ENCODE data around the gene USP17L28.
"Not testable (repeated sequence)": the region's sequence is repeated elsewhere in the genome, so short reads cannot be mapped to it uniquely, and the experiment has no call there.

Gene USP17L28

DNA sequence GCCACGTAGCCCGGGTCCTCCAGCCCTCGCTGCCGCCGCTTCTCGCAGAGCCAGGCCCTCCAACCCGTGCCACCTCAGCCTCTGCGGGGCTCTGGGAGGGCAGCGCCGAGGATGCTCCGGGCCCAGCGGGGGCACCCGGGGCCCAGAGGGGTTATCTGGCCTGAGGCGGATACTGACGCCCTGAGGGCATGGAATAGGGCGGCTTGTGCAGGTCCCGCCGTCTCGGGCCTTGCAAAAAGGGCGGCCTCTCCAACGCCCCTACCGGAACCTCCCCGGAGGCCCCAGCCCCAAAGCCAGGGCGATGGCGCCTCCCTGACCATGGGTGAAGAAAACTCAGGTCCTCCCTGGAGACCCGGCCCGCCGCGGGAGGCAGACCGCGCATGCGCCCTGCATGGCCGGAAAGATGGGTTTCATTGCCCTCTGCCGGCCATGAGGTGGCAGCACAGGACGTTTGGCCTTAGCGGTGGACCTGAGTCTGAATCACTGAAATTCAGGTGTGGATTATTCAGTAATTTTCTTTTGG is 32.4 kb downstream of the USP17L28 start:
- TF ChIP-seq, protein P1, sequence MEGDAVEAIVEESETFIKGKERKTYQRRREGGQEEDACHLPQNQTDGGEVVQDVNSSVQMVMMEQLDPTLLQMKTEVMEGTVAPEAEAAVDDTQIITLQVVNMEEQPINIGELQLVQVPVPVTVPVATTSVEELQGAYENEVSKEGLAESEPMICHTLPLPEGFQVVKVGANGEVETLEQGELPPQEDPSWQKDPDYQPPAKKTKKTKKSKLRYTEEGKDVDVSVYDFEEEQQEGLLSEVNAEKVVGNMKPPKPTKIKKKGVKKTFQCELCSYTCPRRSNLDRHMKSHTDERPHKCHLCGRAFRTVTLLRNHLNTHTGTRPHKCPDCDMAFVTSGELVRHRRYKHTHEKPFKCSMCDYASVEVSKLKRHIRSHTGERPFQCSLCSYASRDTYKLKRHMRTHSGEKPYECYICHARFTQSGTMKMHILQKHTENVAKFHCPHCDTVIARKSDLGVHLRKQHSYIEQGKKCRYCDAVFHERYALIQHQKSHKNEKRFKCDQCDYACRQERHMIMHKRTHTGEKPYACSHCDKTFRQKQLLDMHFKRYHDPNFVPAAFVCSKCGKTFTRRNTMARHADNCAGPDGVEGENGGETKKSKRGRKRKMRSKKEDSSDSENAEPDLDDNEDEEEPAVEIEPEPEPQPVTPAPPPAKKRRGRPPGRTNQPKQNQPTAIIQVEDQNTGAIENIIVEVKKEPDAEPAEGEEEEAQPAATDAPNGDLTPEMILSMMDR (IDR thresholded peaks at IDR 0.05; ENCODE audit: insufficient read depth, low read length, poor library complexity, severe bottlenecking): peak; percentile 18
- peak; percentile 34 for DNase-seq (ENCODE audit: extremely low read depth, insufficient read length)
- not testable (repeated sequence) for H3K36me3 ChIP-seq (ENCODE audit: control insufficient read depth, insufficient read depth, low read length); H3K4me3 ChIP-seq (replicated peaks; ENCODE audit: low read depth, low read length); H3K27me3 ChIP-seq (replicated peaks; ENCODE audit: control insufficient read depth, insufficient read depth, low read length)

- no peaks in the 10 kb centered on the region for H3K27me3 ChIP-seq (replicated peaks; ENCODE audit: control insufficient read depth, insufficient read depth, low read length)
- DNase-seq (ENCODE audit: extremely low read depth, insufficient read length): no peak
- TF ChIP-seq, protein P1 (IDR thresholded peaks at IDR 0.05; ENCODE audit: insufficient read depth, low read length, poor library complexity, severe bottlenecking): no peak
- no peaks in the 10 kb centered on the region for H3K36me3 ChIP-seq (ENCODE audit: control insufficient read depth, insufficient read depth, low read length)
- no peak overlapping the region for H3K4me3 ChIP-seq (replicated peaks; ENCODE audit: low read depth, low read length)
Observed at GRCh38 chr4:9384126-9384525, 35.4 kb downstream of the USP17L28 start.

DNA sequence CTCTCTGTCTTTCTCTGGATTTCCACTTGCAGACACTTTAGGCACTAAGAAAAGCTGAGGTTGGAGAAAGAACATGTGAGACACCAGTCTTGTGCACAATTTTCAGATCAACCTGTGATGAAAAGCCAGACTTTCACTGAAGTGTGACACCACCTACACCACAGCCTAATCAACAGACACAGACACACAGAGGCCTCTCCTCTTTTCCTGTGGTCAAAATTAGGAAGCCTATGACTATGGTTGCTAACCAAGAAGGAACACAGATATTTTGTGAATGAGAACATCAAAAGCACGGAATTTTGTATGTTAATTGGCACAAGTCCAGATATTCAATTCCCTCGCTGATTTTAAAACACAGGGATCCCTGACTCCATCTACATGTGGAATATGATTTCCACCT is 40.3 kb downstream of the USP17L28 start:
- H3K36me3 ChIP-seq (ENCODE audit: control insufficient read depth, insufficient read depth, low read length); H3K4me3 ChIP-seq (replicated peaks; ENCODE audit: low read depth, low read length); H3K27me3 ChIP-seq (replicated peaks; ENCODE audit: control insufficient read depth, insufficient read depth, low read length); DNase-seq (ENCODE audit: extremely low read depth, insufficient read length): not testable (repeated sequence)
